Neural cell (in vitro differentiated cells): ENCODE results near the gene SLC26A11.

Experiments used
- CTCF ChIP-seq: fragments of 450-650 bp; IDR thresholded peaks from 2 replicates; pipeline ENCODE4 v1.5.1; 2014; ENCODE audit warnings: antibody characterized with exemption, mild to moderate bottlenecking, moderate library complexity; ENCODE audit not compliant: poor library complexity, severe bottlenecking
- EP300 ChIP-seq: fragments of 450-650 bp; conservative IDR thresholded peaks from 2 replicates; pipeline ENCODE4 v1.6.1; 2014; ENCODE audit warnings: antibody characterized with exemption, mild to moderate bottlenecking, moderate library complexity; ENCODE audit not compliant: poor library complexity, severe bottlenecking

- TF ChIP-seq CTCF (no peak), EP300 (no peak)
These were observed 1.3 kb downstream of the SLC26A11 start for GRCh38 chr17:80221351-80222105.
